Measurements from ENCODE around the gene EAF2. TPM values are rescaled to one million over a fixed set of nuclear protein-coding genes. Genes with fewer than 3 reads are reported as not detected.
"Not testable (repeated sequence)": the region's sequence is repeated elsewhere in the genome, so short reads cannot be mapped to it uniquely, and the experiment has no call there.

The EAF2 gene
- polyA plus RNA-seq, 6 donors from 2014 or later = 431 to 811 (median 611) TPM

GRCh38 chr3:121822973-121823372, 12.0 kb upstream of the EAF2 start:
- no peak overlapping the region for H3K4me3 Mint-ChIP-seq
- H3K27ac Mint-ChIP-seq = peak overlapping the region in 2 of 6 donors; percentile 68 to 95
- H3K27me3 Mint-ChIP-seq = no peaks in the 10 kb centered on the region
- peaks cover 26 to 43% (median 39%) of the 10 kb centered on the region in 3 donors for H3K4me1 Mint-ChIP-seq
- ATAC-seq (ENCODE audit: low read depth in 2 of 2) (no peak), DNase-seq (no peak)
- peaks cover 46 to 72% of the 10 kb centered on the region in 2 donors for H3K36me3 Mint-ChIP-seq
- peaks cover 3 to 19% (median 10%) of the 10 kb centered on the region in 7 donors for H3K9me3 Mint-ChIP-seq

GRCh38 chr3:121834157-121834670, 795 bp upstream of the EAF2 start:
- ATAC-seq (ENCODE audit: low read depth in 2 of 2) (peak in 1 of 2 donors; percentile 0), DNase-seq (no peak)
- peaks cover 9 to 17% of the 10 kb centered on the region in 2 donors for H3K36me3 Mint-ChIP-seq
- H3K4me1 Mint-ChIP-seq = peaks cover 58% of the 10 kb centered on the region in 3 donors
- no peaks in the 10 kb centered on the region for H3K9me3 Mint-ChIP-seq
- H3K27me3 Mint-ChIP-seq = no peaks in the 10 kb centered on the region
- H3K4me3 Mint-ChIP-seq = peak overlapping the region; percentile 90 to 100 (median 96)
- H3K27ac Mint-ChIP-seq = peak overlapping the region; percentile 83 to 98 (median 92)

- peaks cover 9 to 21% of the 10 kb centered on the region in 2 donors for H3K36me3 Mint-ChIP-seq
- peaks cover 52 to 60% (median 54%) of the 10 kb centered on the region in 3 donors for H3K4me1 Mint-ChIP-seq
- peak overlapping the region; percentile 83 to 98 (median 92) for H3K27ac Mint-ChIP-seq
- peak overlapping the region; percentile 90 to 100 (median 96) for H3K4me3 Mint-ChIP-seq
- ATAC-seq (ENCODE audit: low read depth in 2 of 2) = peak; percentile 3 to 8
- DNase-seq = no peak
- H3K9me3 Mint-ChIP-seq = peaks cover 0 to 3% (median 0%) of the 10 kb centered on the region in 7 donors
- H3K27me3 Mint-ChIP-seq = no peaks in the 10 kb centered on the region
Observed at GRCh38 chr3:121835465-121835801, 424 bp downstream of the EAF2 start.

- Mint-ChIP-seq H3K9me3 (peaks cover 0 to 3% (median 0%) of the 10 kb centered on the region in 7 donors), H3K4me1 (peaks cover 51 to 60% (median 52%) of the 10 kb centered on the region in 3 donors), H3K36me3 (peaks cover 9 to 21% of the 10 kb centered on the region in 2 donors), H3K4me3 (peak overlapping the region; percentile 90 to 100 (median 96)), H3K27me3 (no peaks in the 10 kb centered on the region), H3K27ac (peak overlapping the region; percentile 91 to 98 (median 92))
- no peak for ATAC-seq (ENCODE audit: low read depth in 2 of 2)
- peak; percentile 35 for DNase-seq
Observed at GRCh38 chr3:121836064-121836463, 1.1 kb downstream of the EAF2 start.

- H3K36me3 Mint-ChIP-seq = peaks cover 9 to 21% of the 10 kb centered on the region in 2 donors
- peak overlapping the region; percentile 82 to 96 (median 92) for H3K27ac Mint-ChIP-seq
- H3K4me3 Mint-ChIP-seq = peak overlapping the region; percentile 90 to 100 (median 96)
- no peak for DNase-seq
- H3K4me1 Mint-ChIP-seq = peaks cover 48 to 56% (median 49%) of the 10 kb centered on the region in 3 donors
- ATAC-seq (ENCODE audit: low read depth in 2 of 2) = no peak
- peaks cover 0 to 3% (median 0%) of the 10 kb centered on the region in 7 donors for H3K9me3 Mint-ChIP-seq
- no peaks in the 10 kb centered on the region for H3K27me3 Mint-ChIP-seq
Observed at GRCh38 chr3:121836481-121836880, 1.5 kb downstream of the EAF2 start.

GRCh38 chr3:121839962-121840361, 5.0 kb downstream of the EAF2 start:
- no peak for DNase-seq
- Mint-ChIP-seq H3K4me1 (peaks cover 40 to 48% (median 46%) of the 10 kb centered on the region in 3 donors), H3K9me3 (peaks cover 0 to 3% (median 0%) of the 10 kb centered on the region in 7 donors), H3K36me3 (peaks cover 6 to 20% of the 10 kb centered on the region in 2 donors), H3K4me3 (peak overlapping the region in 1 of 8 donors; percentile 51), H3K27me3 (no peaks in the 10 kb centered on the region), H3K27ac (peak overlapping the region in 1 of 6 donors; percentile 91)
- ATAC-seq (ENCODE audit: low read depth in 2 of 2) = no peak

GRCh38 chr3:121844892-121845291, 9.9 kb downstream of the EAF2 start:
- no peak for DNase-seq
- Mint-ChIP-seq H3K4me1 (peaks cover 30 to 62% (median 44%) of the 10 kb centered on the region in 3 donors), H3K27me3 (no peaks in the 10 kb centered on the region), H3K4me3 (no peak overlapping the region), H3K36me3 (peaks cover 10 to 13% of the 10 kb centered on the region in 2 donors), H3K9me3 (no peaks in the 10 kb centered on the region), H3K27ac (peak overlapping the region in 3 of 6 donors; percentile 19 to 79 (median 52))
- no peak for ATAC-seq (ENCODE audit: low read depth in 2 of 2)

GRCh38 chr3:121852256-121852655, 17.2 kb downstream of the EAF2 start:
- peaks cover 7 to 24% of the 10 kb centered on the region in 2 donors for H3K36me3 Mint-ChIP-seq
- peak overlapping the region in 2 of 6 donors; percentile 8 to 12 for H3K27ac Mint-ChIP-seq

GRCh38 chr3:121855555-121855954, 20.5 kb downstream of the EAF2 start:
- Mint-ChIP-seq H3K36me3 (peaks cover 10 to 24% of the 10 kb centered on the region in 2 donors), H3K27me3 (no peaks in the 10 kb centered on the region), H3K4me3 (no peak overlapping the region), H3K4me1 (peaks cover 20 to 61% (median 47%) of the 10 kb centered on the region in 3 donors), H3K27ac (peak overlapping the region in 2 of 6 donors; percentile 17 to 50), H3K9me3 (peaks cover 0 to 2% (median 0%) of the 10 kb centered on the region in 7 donors)
- DNase-seq = no peak
- no peak for ATAC-seq (ENCODE audit: low read depth in 2 of 2)

More at GRCh38 chr3:121852256-121852655, 17.2 kb downstream of the EAF2 start:
- Mint-ChIP-seq H3K4me1 (peaks cover 32 to 68% (median 43%) of the 10 kb centered on the region in 3 donors), H3K4me3 (no peak overlapping the region), H3K9me3 (no peaks in the 10 kb centered on the region), H3K27me3 (no peaks in the 10 kb centered on the region)
- ATAC-seq (ENCODE audit: low read depth in 2 of 2) = no peak
- no peak for DNase-seq

GRCh38 chr3:121857778-121858177, 22.8 kb downstream of the EAF2 start:
- Mint-ChIP-seq H3K27ac (peak overlapping the region in 1 of 6 donors; percentile 42), H3K4me1 (peaks cover 24 to 64% (median 48%) of the 10 kb centered on the region in 3 donors), H3K36me3 (peaks cover 31 to 36% of the 10 kb centered on the region in 2 donors)
- not testable (repeated sequence) for H3K9me3 Mint-ChIP-seq; DNase-seq; H3K27me3 Mint-ChIP-seq; ATAC-seq (ENCODE audit: low read depth in 2 of 2); H3K4me3 Mint-ChIP-seq

- not testable (repeated sequence) for ATAC-seq (ENCODE audit: low read depth in 2 of 2); H3K4me3 Mint-ChIP-seq; H3K9me3 Mint-ChIP-seq; H3K27ac Mint-ChIP-seq; H3K27me3 Mint-ChIP-seq; DNase-seq
- Mint-ChIP-seq H3K36me3 (peaks cover 33 to 42% of the 10 kb centered on the region in 2 donors), H3K4me1 (peaks cover 27 to 70% (median 38%) of the 10 kb centered on the region in 3 donors)
Observed at GRCh38 chr3:121863247-121863646, 28.2 kb downstream of the EAF2 start.

- H3K36me3 Mint-ChIP-seq = peaks cover 35 to 42% of the 10 kb centered on the region in 2 donors
- H3K4me1 Mint-ChIP-seq = peaks cover 31 to 69% (median 38%) of the 10 kb centered on the region in 3 donors
- H3K27ac Mint-ChIP-seq = peak overlapping the region in 2 of 6 donors; percentile 39 to 44
- H3K9me3 Mint-ChIP-seq = no peaks in the 10 kb centered on the region
- DNase-seq (no peak), ATAC-seq (ENCODE audit: low read depth in 2 of 2) (no peak)
- no peaks in the 10 kb centered on the region for H3K27me3 Mint-ChIP-seq
- no peak overlapping the region for H3K4me3 Mint-ChIP-seq
Observed at GRCh38 chr3:121863801-121864200, 28.8 kb downstream of the EAF2 start.

- Mint-ChIP-seq H3K36me3 (peaks cover 19 to 25% of the 10 kb centered on the region in 2 donors), H3K4me3 (peak overlapping the region in 2 of 8 donors; percentile 3 to 24), H3K27ac (peak overlapping the region in 5 of 6 donors; percentile 7 to 63 (median 22)), H3K9me3 (no peaks in the 10 kb centered on the region), H3K27me3 (no peaks in the 10 kb centered on the region), H3K4me1 (peaks cover 37 to 62% (median 49%) of the 10 kb centered on the region in 3 donors)
- ATAC-seq (ENCODE audit: low read depth in 2 of 2) = peak in 1 of 2 donors; percentile 39
- no peak for DNase-seq
Observed at GRCh38 chr3:121869736-121870135, 34.7 kb downstream of the EAF2 start.

GRCh38 chr3:121870717-121871116, 35.7 kb downstream of the EAF2 start:
- no peak for ATAC-seq (ENCODE audit: low read depth in 2 of 2)
- Mint-ChIP-seq H3K4me3 (no peak overlapping the region), H3K36me3 (peaks cover 19 to 23% of the 10 kb centered on the region in 2 donors), H3K4me1 (peaks cover 40 to 65% (median 53%) of the 10 kb centered on the region in 3 donors), H3K27ac (peak overlapping the region in 4 of 6 donors; percentile 7 to 57 (median 29)), H3K27me3 (no peaks in the 10 kb centered on the region), H3K9me3 (no peaks in the 10 kb centered on the region)
- DNase-seq = no peak
